HCT116 (cell line): Measurements from ENCODE around the gene CTIF.

Experiments used
- CEBPB ChIP-seq: IDR thresholded peaks from 2 replicates; pipeline ENCODE4 v1.6.1; 2012; ENCODE audit warnings: low read depth
- ELF1 ChIP-seq: IDR thresholded peaks from 2 replicates; pipeline ENCODE4 v1.6.1; 2012; ENCODE audit warnings: low read depth, borderline replicate concordance
- EZH2 ChIP-seq: fragments of 200-600 bp; sonication (generic); IDR thresholded peaks from 2 replicates; pipeline ENCODE4 v1.6.1; 2017; ENCODE audit warnings: antibody characterized with exemption, mixed run types
- EZH2phosphoT487 ChIP-seq: fragments of 200-600 bp; IDR thresholded peaks from 2 replicates; pipeline ENCODE4 v1.6.1; 2018; ENCODE audit warnings: antibody characterized with exemption, borderline replicate concordance
- FOSL1 ChIP-seq: IDR thresholded peaks from 2 replicates; pipeline ENCODE4 v1.6.1; 2012; ENCODE audit warnings: low read depth
- POLR2A ChIP-seq: IDR thresholded peaks from 2 replicates; pipeline ENCODE4 v1.7.0; 2011; ENCODE audit warnings: borderline replicate concordance; ENCODE audit not compliant: insufficient read depth, insufficient read length; ENCODE audit errors: extremely low read depth
- POLR2AphosphoS5 ChIP-seq: IDR thresholded peaks from 2 replicates; pipeline ENCODE4 v1.6.1; 2011; ENCODE audit warnings: mild to moderate bottlenecking, low read depth, low read length, moderate library complexity
- RAD21 ChIP-seq: IDR thresholded peaks from 2 replicates; pipeline ENCODE4 v1.6.1; 2012; ENCODE audit warnings: low read depth, mild to moderate bottlenecking
- SP1 ChIP-seq: IDR thresholded peaks from 2 replicates; pipeline ENCODE4 v1.6.1; 2012; ENCODE audit warnings: low read depth
- TCF7L2 ChIP-seq: IDR thresholded peaks from 2 replicates; pipeline ENCODE4 v1.7.0; 2011; ENCODE audit warnings: borderline replicate concordance, inconsistent platforms; ENCODE audit not compliant: insufficient read depth, insufficient read length; ENCODE audit errors: extremely low read depth
- YY1 ChIP-seq: IDR thresholded peaks from 2 replicates; pipeline ENCODE4 v1.6.1; 2011; ENCODE audit warnings: low read length, low read depth, moderate library complexity, mild to moderate bottlenecking; ENCODE audit not compliant: insufficient replicate concordance; ENCODE audit errors: extremely low read depth
- TF ChIP-seq, protein P1 (sequence below): IDR thresholded peaks from 2 replicates; pipeline ENCODE4 v1.6.1; 2012
- TF ChIP-seq, protein P2 (sequence below), 3 experiments: fragments of 200-600 bp in 1 of 3; sonication (generic) in 1 of 3; IDR thresholded peaks in 2 of 3; conservative IDR thresholded peaks in 1 of 3; 2 replicates each; pipeline ENCODE4 v1.5.1; 2012 to 2017; ENCODE audit warnings: low read depth in 2 of 3, low read length in 2 of 3, antibody characterized with exemption in 1 of 3, borderline replicate concordance in 1 of 3, control low read depth in 1 of 3, mild to moderate bottlenecking in 1 of 3, mixed read lengths in 1 of 3, mixed run types in 1 of 3, moderate library complexity in 1 of 3; ENCODE audit not compliant: insufficient read depth in 1 of 3
- TF ChIP-seq, protein P3 (sequence below): IDR thresholded peaks from 2 replicates; pipeline ENCODE4 v1.6.1; 2012; ENCODE audit warnings: low read depth

DNA sequence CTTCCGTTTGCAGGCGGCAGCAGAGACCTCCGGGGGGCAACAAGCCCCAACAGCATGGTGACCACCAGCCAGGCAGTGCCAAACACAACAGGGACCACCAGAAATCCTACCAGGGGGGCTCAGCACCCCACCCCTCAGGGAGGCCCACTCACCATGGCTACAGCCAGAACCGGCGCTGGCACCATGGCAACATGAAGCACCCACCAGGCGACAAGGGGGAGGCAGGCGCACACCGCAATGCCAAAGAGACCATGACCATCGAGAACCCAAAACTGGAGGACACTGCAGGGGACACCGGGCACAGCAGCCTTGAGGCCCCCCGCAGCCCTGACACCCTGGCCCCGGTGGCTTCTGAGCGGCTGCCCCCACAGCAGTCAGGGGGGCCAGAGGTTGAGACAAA lies 219.1 kb downstream of the CTIF start:
- no peak for TF ChIP-seq YY1
- TF ChIP-seq CEBPB, result no peak
- TF ChIP-seq, protein P1, sequence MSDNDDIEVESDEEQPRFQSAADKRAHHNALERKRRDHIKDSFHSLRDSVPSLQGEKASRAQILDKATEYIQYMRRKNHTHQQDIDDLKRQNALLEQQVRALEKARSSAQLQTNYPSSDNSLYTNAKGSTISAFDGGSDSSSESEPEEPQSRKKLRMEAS, result no peak
- TF ChIP-seq POLR2A, result no peak
- TF ChIP-seq, protein P2, sequence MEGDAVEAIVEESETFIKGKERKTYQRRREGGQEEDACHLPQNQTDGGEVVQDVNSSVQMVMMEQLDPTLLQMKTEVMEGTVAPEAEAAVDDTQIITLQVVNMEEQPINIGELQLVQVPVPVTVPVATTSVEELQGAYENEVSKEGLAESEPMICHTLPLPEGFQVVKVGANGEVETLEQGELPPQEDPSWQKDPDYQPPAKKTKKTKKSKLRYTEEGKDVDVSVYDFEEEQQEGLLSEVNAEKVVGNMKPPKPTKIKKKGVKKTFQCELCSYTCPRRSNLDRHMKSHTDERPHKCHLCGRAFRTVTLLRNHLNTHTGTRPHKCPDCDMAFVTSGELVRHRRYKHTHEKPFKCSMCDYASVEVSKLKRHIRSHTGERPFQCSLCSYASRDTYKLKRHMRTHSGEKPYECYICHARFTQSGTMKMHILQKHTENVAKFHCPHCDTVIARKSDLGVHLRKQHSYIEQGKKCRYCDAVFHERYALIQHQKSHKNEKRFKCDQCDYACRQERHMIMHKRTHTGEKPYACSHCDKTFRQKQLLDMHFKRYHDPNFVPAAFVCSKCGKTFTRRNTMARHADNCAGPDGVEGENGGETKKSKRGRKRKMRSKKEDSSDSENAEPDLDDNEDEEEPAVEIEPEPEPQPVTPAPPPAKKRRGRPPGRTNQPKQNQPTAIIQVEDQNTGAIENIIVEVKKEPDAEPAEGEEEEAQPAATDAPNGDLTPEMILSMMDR (IDR thresholded peaks at IDR 0.05 in 2 of 3, conservative IDR thresholded peaks at IDR 0.05 in 1 of 3; ENCODE audit: borderline replicate concordance in 1 of 3, insufficient read depth in 1 of 3, low read depth in 2 of 3, low read length in 2 of 3), result no peak
- no peak for TF ChIP-seq EZH2
- no peak for TF ChIP-seq SP1
- TF ChIP-seq, protein P3, sequence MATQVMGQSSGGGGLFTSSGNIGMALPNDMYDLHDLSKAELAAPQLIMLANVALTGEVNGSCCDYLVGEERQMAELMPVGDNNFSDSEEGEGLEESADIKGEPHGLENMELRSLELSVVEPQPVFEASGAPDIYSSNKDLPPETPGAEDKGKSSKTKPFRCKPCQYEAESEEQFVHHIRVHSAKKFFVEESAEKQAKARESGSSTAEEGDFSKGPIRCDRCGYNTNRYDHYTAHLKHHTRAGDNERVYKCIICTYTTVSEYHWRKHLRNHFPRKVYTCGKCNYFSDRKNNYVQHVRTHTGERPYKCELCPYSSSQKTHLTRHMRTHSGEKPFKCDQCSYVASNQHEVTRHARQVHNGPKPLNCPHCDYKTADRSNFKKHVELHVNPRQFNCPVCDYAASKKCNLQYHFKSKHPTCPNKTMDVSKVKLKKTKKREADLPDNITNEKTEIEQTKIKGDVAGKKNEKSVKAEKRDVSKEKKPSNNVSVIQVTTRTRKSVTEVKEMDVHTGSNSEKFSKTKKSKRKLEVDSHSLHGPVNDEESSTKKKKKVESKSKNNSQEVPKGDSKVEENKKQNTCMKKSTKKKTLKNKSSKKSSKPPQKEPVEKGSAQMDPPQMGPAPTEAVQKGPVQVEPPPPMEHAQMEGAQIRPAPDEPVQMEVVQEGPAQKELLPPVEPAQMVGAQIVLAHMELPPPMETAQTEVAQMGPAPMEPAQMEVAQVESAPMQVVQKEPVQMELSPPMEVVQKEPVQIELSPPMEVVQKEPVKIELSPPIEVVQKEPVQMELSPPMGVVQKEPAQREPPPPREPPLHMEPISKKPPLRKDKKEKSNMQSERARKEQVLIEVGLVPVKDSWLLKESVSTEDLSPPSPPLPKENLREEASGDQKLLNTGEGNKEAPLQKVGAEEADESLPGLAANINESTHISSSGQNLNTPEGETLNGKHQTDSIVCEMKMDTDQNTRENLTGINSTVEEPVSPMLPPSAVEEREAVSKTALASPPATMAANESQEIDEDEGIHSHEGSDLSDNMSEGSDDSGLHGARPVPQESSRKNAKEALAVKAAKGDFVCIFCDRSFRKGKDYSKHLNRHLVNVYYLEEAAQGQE, result no peak
- no peak for TF ChIP-seq POLR2AphosphoS5
- TF ChIP-seq TCF7L2, result no peak
- no peak for TF ChIP-seq EZH2phosphoT487
- TF ChIP-seq ELF1, result no peak
- TF ChIP-seq FOSL1, result no peak
- no peak for TF ChIP-seq RAD21
